Activated CD8-positive, alpha-beta T cell treated with anti-CD3 and anti-CD28 coated beads for 36 hours (primary cell): ENCODE data around the gene LMNB1. TPM values are rescaled to one million over a fixed set of nuclear protein-coding genes. Genes with fewer than 3 reads are reported as not detected.
A peak's percentile ranks its signal among the peaks of the same experiment; 100 is the strongest.

ENCODE experiments used
- ATAC-seq: fragments of 200-7000 bp; cut with Tn5 transposase; one replicate; pipeline ENCODE4 v1.10.0; 2021; ENCODE audit warnings: mild to moderate bottlenecking, moderate library complexity
- CTCF ChIA-PET: fragments of 350-600 bp; sonication (Branson Sonifier 250); formaldehyde crosslinking; loops from one replicate; lab custom pipeline; 2021; ENCODE audit warnings: antibody characterized with exemption; lab: Charles Lee
- POLR2A ChIA-PET: fragments of 350-600 bp; sonication (Branson Sonifier 250); formaldehyde crosslinking; loops from one replicate; lab custom pipeline; 2021; ENCODE audit warnings: antibody characterized with exemption; lab: Charles Lee
- DNase-seq: peaks from one replicate; pipeline ENCODE4 v3.0.0-alpha.2; 2020
- H3K27ac Mint-ChIP-seq: one replicate; pipeline ENCODE4 v1.8.0; 2021; ENCODE audit warnings: mild to moderate bottlenecking, mixed read lengths
- H3K27me3 Mint-ChIP-seq: one replicate; pipeline ENCODE4 v1.8.0; 2021; ENCODE audit warnings: mixed read lengths
- H3K36me3 Mint-ChIP-seq: one replicate; pipeline ENCODE4 v1.8.0; 2021; ENCODE audit warnings: low read depth, mixed read lengths
- H3K4me1 Mint-ChIP-seq: one replicate; pipeline ENCODE4 v1.8.0; 2021; ENCODE audit warnings: low read depth, mixed read lengths
- H3K4me3 Mint-ChIP-seq: one replicate; pipeline ENCODE4 v1.8.0; 2021; ENCODE audit warnings: mild to moderate bottlenecking, moderate library complexity, mixed read lengths
- H3K9me3 Mint-ChIP-seq: one replicate; pipeline ENCODE4 v1.8.0; 2021; ENCODE audit warnings: mixed read lengths
- CTCF ChIP-seq: fragments of 200-600 bp; IDR thresholded peaks from one replicate; pipeline ENCODE4 v1.8.0; 2022; ENCODE audit warnings: antibody characterized with exemption, mild to moderate bottlenecking
- intact Hi-C: fragments of 100-400 bp; cut with micrococcal nuclease; formaldehyde crosslinking; loops from one replicate; pipeline ENCODE4 v1.10.0; 2022
- total RNA-seq, 2 experiments: library from RNA; stranded (reverse); gene quantifications; one replicate each; pipeline ENCODE4 v1.2.3, GENCODE V29; 2021

LMNB1 gene
- total RNA-seq, 2 experiments from 2014 or later, result 198 TPM

GRCh38 chr5:126801992-126802294 lies 25.0 kb downstream of the LMNB1 start:
- ATAC-seq (no peak), DNase-seq (no peak)
- Mint-ChIP-seq H3K9me3 (no peaks in the 10 kb centered on the region), H3K36me3 (peaks cover 29% of the 10 kb centered on the region), H3K27ac (no peak overlapping the region), H3K27me3 (no peaks in the 10 kb centered on the region), H3K4me1 (peaks cover 41% of the 10 kb centered on the region), H3K4me3 (no peak overlapping the region)
- POLR2A ChIA-PET, result interaction anchor here (0.7 to 1.5 kb wide), 3 partner anchors 22 to 255 kb away, joined by 3 to 7 read pairs (median 3); no protein-coding TSS in a partner anchor
- intact Hi-C loops, result no loop called here
- CTCF ChIA-PET, result interaction anchor here (0.5 to 2.4 kb wide), 11 partner anchors 9 to 265 kb away, joined by 3 to 23 read pairs (median 4); no protein-coding TSS in a partner anchor
- TF ChIP-seq CTCF, result no peak

- Mint-ChIP-seq H3K27me3 (no peaks in the 10 kb centered on the region), H3K9me3 (no peaks in the 10 kb centered on the region), H3K36me3 (peaks cover 31% of the 10 kb centered on the region), H3K4me3 (no peak overlapping the region), H3K4me1 (peaks cover 28% of the 10 kb centered on the region), H3K27ac (peak overlapping the region; percentile 75)
- ATAC-seq (no peak), DNase-seq (no peak)
- ChIA-PET POLR2A (interaction anchor here (0.6 to 2.3 kb wide), 3 partner anchors 11 to 28 kb away, joined by 3 to 9 read pairs (median 3); partner anchors contain the start of gene LMNB1), CTCF (interaction anchor here (1.0 to 2.8 kb wide), 8 partner anchors 11 to 129 kb away, joined by 3 to 19 read pairs (median 4); partner anchors contain the start of gene LMNB1)
- intact Hi-C loops, result no loop called here
- TF ChIP-seq CTCF, result no peak
Observed at GRCh38 chr5:126805063-126805462, 28.1 kb downstream of the LMNB1 start.

- TF ChIP-seq CTCF, result peak; percentile 39
- POLR2A ChIA-PET, result interaction anchor here (0.9 to 2.5 kb wide), 2 partner anchors 29 to 30 kb away, joined by 3 to 16 read pairs; no protein-coding TSS in a partner anchor
- H3K4me1 Mint-ChIP-seq, result peaks cover 36% of the 10 kb centered on the region
- H3K27ac Mint-ChIP-seq, result no peak overlapping the region
- CTCF ChIA-PET, result interaction anchor here (0.6 to 1.9 kb wide), 6 partner anchors 13 to 135 kb away, joined by 3 to 10 read pairs (median 4); no protein-coding TSS in a partner anchor
- no peak for ATAC-seq
- H3K9me3 Mint-ChIP-seq, result no peaks in the 10 kb centered on the region
- H3K4me3 Mint-ChIP-seq, result no peak overlapping the region
- H3K36me3 Mint-ChIP-seq, result peaks cover 58% of the 10 kb centered on the region
- intact Hi-C loops, result no loop called here
- DNase-seq, result no peak
- H3K27me3 Mint-ChIP-seq, result no peaks in the 10 kb centered on the region
Observed at GRCh38 chr5:126808521-126808988, 31.6 kb downstream of the LMNB1 start.

- intact Hi-C loops, result no loop called here
- ChIA-PET POLR2A (interaction anchor here (2.5 kb wide), 1 partner anchor 31 kb away, joined by 16 read pairs; no protein-coding TSS in a partner anchor), CTCF (interaction anchor here (0.6 to 3.0 kb wide), 6 partner anchors 9 to 134 kb away, joined by 3 to 12 read pairs (median 6); no protein-coding TSS in a partner anchor)
- ATAC-seq, result no peak
- Mint-ChIP-seq H3K4me1 (peaks cover 33% of the 10 kb centered on the region), H3K4me3 (no peak overlapping the region), H3K27ac (peak overlapping the region; percentile 64), H3K27me3 (no peaks in the 10 kb centered on the region), H3K36me3 (peaks cover 66% of the 10 kb centered on the region), H3K9me3 (no peaks in the 10 kb centered on the region)
- TF ChIP-seq CTCF, result no peak
- no peak for DNase-seq
Observed at GRCh38 chr5:126809916-126810315, 33.0 kb downstream of the LMNB1 start.
